Measurements from ENCODE around the gene USP10. TPM values are rescaled to one million over a fixed set of nuclear protein-coding genes. Genes with fewer than 3 reads are reported as not detected.

The USP10 gene
- total RNA-seq, 1 donor from 2014 or later, result 62.7 TPM

GRCh38 chr16:84703681-84704080 is 3.9 kb downstream of the USP10 start:
- Histone ChIP-seq H3K27ac (no peak overlapping the region), H3K36me3 (no peaks in the 10 kb centered on the region), H3K4me1 (peaks cover 45% of the 10 kb centered on the region), H3K27me3 (ENCODE audit: low read depth) (no peaks in the 10 kb centered on the region), H3K9me3 (no peaks in the 10 kb centered on the region), H3K4me3 (no peak overlapping the region)
- ATAC-seq (no peak), DNase-seq (no peak)
- no peak for TF ChIP-seq CTCF (IDR thresholded peaks at IDR 0.05)
- intact Hi-C loops (cut with DNase I), result no loop called here

GRCh38 chr16:84704253-84704652 is 4.5 kb downstream of the USP10 start:
- Histone ChIP-seq H3K4me1 (peaks cover 42% of the 10 kb centered on the region), H3K27ac (no peak overlapping the region), H3K9me3 (no peaks in the 10 kb centered on the region), H3K36me3 (no peaks in the 10 kb centered on the region), H3K27me3 (ENCODE audit: low read depth) (no peaks in the 10 kb centered on the region), H3K4me3 (no peak overlapping the region)
- ATAC-seq (no peak), DNase-seq (no peak)
- no peak for TF ChIP-seq CTCF (IDR thresholded peaks at IDR 0.05)
- intact Hi-C loops (cut with DNase I), result no loop called here

- H3K36me3 ChIP-seq, result no peaks in the 10 kb centered on the region
- peaks cover 31% of the 10 kb centered on the region for H3K4me1 ChIP-seq
- no peak overlapping the region for H3K27ac ChIP-seq
- ATAC-seq (no peak), DNase-seq (no peak)
- no peaks in the 10 kb centered on the region for H3K27me3 ChIP-seq (ENCODE audit: low read depth)
- no peak overlapping the region for H3K4me3 ChIP-seq
- no peaks in the 10 kb centered on the region for H3K9me3 ChIP-seq
- intact Hi-C loops (cut with DNase I), result no loop called here
- TF ChIP-seq CTCF (IDR thresholded peaks at IDR 0.05), result no peak
These were observed 7.1 kb downstream of the USP10 start for GRCh38 chr16:84706856-84707255.

GRCh38 chr16:84709609-84710008 is 9.8 kb downstream of the USP10 start:
- ATAC-seq, result no peak
- intact Hi-C loops (cut with DNase I), result no loop called here
- peaks cover 11% of the 10 kb centered on the region for H3K4me1 ChIP-seq
- no peak for TF ChIP-seq CTCF (IDR thresholded peaks at IDR 0.05)
- H3K27me3 ChIP-seq (ENCODE audit: low read depth), result no peaks in the 10 kb centered on the region
- H3K36me3 ChIP-seq, result no peaks in the 10 kb centered on the region
- DNase-seq, result no peak
- no peak overlapping the region for H3K4me3 ChIP-seq
- no peak overlapping the region for H3K27ac ChIP-seq
- H3K9me3 ChIP-seq, result no peaks in the 10 kb centered on the region

GRCh38 chr16:84710686-84711085 is 10.9 kb downstream of the USP10 start:
- Histone ChIP-seq H3K27ac (no peak overlapping the region), H3K9me3 (no peaks in the 10 kb centered on the region)
- intact Hi-C loops (cut with DNase I), result no loop called here

More at GRCh38 chr16:84710686-84711085, 10.9 kb downstream of the USP10 start:
- DNase-seq, result no peak
- TF ChIP-seq CTCF (IDR thresholded peaks at IDR 0.05), result no peak
- Histone ChIP-seq H3K27me3 (ENCODE audit: low read depth) (no peaks in the 10 kb centered on the region), H3K36me3 (no peaks in the 10 kb centered on the region), H3K4me3 (no peak overlapping the region), H3K4me1 (peaks cover 11% of the 10 kb centered on the region)
- ATAC-seq, result no peak
